ENCODE measurements around the gene ECE1.

The ECE1 gene

GRCh38 chr1:21266119-21266774 lies 24.0 kb downstream of the ECE1 start:
- no peak for DNase-seq

GRCh38 chr1:21265644-21266043 lies 24.6 kb downstream of the ECE1 start:
- no peak for DNase-seq

- no peak for DNase-seq
Measured at GRCh38 chr1:21264898-21265297, 25.4 kb downstream of the ECE1 start.

- DNase-seq, result no peak
Measured at GRCh38 chr1:21263653-21264225, 26.5 kb downstream of the ECE1 start.

GRCh38 chr1:21263052-21263429 lies 27.2 kb downstream of the ECE1 start:
- DNase-seq, result no peak

GRCh38 chr1:21262293-21263051 lies 27.8 kb downstream of the ECE1 start:
- DNase-seq, result no peak

- peak in 1 of 5 donors; percentile 75 for DNase-seq
Measured at GRCh38 chr1:21261551-21262292, 28.5 kb downstream of the ECE1 start.

GRCh38 chr1:21260405-21261125 lies 29.7 kb downstream of the ECE1 start:
- DNase-seq, result no peak

- no peak for DNase-seq
Measured at GRCh38 chr1:21259316-21260076, 30.8 kb downstream of the ECE1 start.

- peak in 1 of 5 donors; percentile 64 for DNase-seq
Measured at GRCh38 chr1:21258331-21259134, 31.7 kb downstream of the ECE1 start.

- DNase-seq, result no peak
Measured at GRCh38 chr1:21257431-21258135, 32.7 kb downstream of the ECE1 start.

- no peak for DNase-seq
Measured at GRCh38 chr1:21256776-21257175, 33.5 kb downstream of the ECE1 start.

- DNase-seq, result no peak
Measured at GRCh38 chr1:21255943-21256320, 34.3 kb downstream of the ECE1 start.

- DNase-seq, result peak; percentile 58 to 80 (median 67)
Measured at GRCh38 chr1:21255284-21255942, 34.9 kb downstream of the ECE1 start.

- DNase-seq, result no peak
Measured at GRCh38 chr1:21254335-21254951, 35.8 kb downstream of the ECE1 start.

GRCh38 chr1:21251773-21252471 lies 38.3 kb downstream of the ECE1 start:
- no peak for DNase-seq

- no peak for DNase-seq
Measured at GRCh38 chr1:21249940-21250493, 40.2 kb downstream of the ECE1 start.
